Astrocyte (in vitro differentiated cells and primary cell): ENCODE results near the gene EFCAB6.
"Not testable (repeated sequence)": the region's sequence is repeated elsewhere in the genome, so short reads cannot be mapped to it uniquely, and the experiment has no call there.

Source experiments
- CTCF ChIP-seq: IDR thresholded peaks from 2 replicates; pipeline ENCODE4 v1.5.1; 2011; ENCODE audit warnings: low read depth, mild to moderate bottlenecking, inconsistent platforms, low read length, moderate library complexity; ENCODE audit not compliant: insufficient read depth
- EZH2 ChIP-seq: IDR thresholded peaks from 2 replicates; pipeline ENCODE4 v1.6.1; 2012; ENCODE audit warnings: mild to moderate bottlenecking, low read length, inconsistent platforms; ENCODE audit not compliant: insufficient read depth

- not testable (repeated sequence) for TF ChIP-seq CTCF, EZH2
Observed at GRCh38 chr22:43656581-43656980, 155.5 kb downstream of the EFCAB6 start.
